ENCODE results near the gene NUP160.
"Not testable (repeated sequence)": the region's sequence is repeated elsewhere in the genome, so short reads cannot be mapped to it uniquely, and the experiment has no call there.

GRCh38 chr11:47875858-47876257, 27.7 kb upstream of the NUP160 start:
- not testable (repeated sequence) for TF ChIP-seq CTCF, POLR2A (IDR thresholded peaks at IDR 0.05)

All from body of pancreas (tissue), 4 donors.